Right lung (tissue), 10 donors: ENCODE measurements around the gene IFT52. TPM values are rescaled to one million over a fixed set of nuclear protein-coding genes. Genes with fewer than 3 reads are reported as not detected.

Experiments used
- DNase-seq, 2 donors: peaks; one replicate each; pipeline ENCODE4 v3.0.0-alpha.2; 2013
- long read RNA-seq, 8 donors: transcript quantifications; one replicate each; lab custom pipeline, GENCODE V29; 2026
- polyA plus RNA-seq, 5 donors: library from polyadenylated mRNA; unstranded; fragments of 120-200 nt; gene quantifications; one replicate each; pipeline versions ENCODE4 v1.2.1 to v1.2.3, GENCODE V29; 2013; ENCODE audit warnings: inconsistent platforms in 1 of 5, low replicate concordance in 1 of 5; ENCODE audit not compliant: insufficient read length in 5 of 5, insufficient read depth in 1 of 5

Gene IFT52
- 10 to 100 TPM; 71.3 to 86.1 (median 73.7) TPM for polyA plus RNA-seq
- long read RNA-seq, donor 1, transcript IFT52-207 (2 exons, 749 nt) = minor isoform, 8 of 42 reads
- long read RNA-seq, donor 1, transcript IFT52-201 (14 exons, 1,757 nt) = major isoform, 22 of 42 reads
- long read RNA-seq, donor 1, transcript IFT52-202 (14 exons, 1,599 nt) = minor isoform, 12 of 42 reads
- long read RNA-seq, donor 1, partial matches to known transcripts = 0 of 42 reads
- long read RNA-seq, donor 1, other reads (novel, unspliced or antisense) = 0 of 42 reads
- long read RNA-seq, donor 2, transcript IFT52-201 (14 exons, 1,757 nt) = major isoform, 9 of 16 reads
- long read RNA-seq, donor 2, transcript IFT52-202 (14 exons, 1,599 nt) = minor isoform, 5 of 16 reads
- long read RNA-seq, donor 2, partial matches to known transcripts = 0 of 16 reads
- long read RNA-seq, donor 2, other reads (novel, unspliced or antisense) = 0 of 16 reads
- long read RNA-seq, donor 3, transcript IFT52-201 (14 exons, 1,757 nt) = major isoform, 14 of 25 reads
- long read RNA-seq, donor 3, transcript IFT52-202 (14 exons, 1,599 nt) = minor isoform, 9 of 25 reads
- long read RNA-seq, donor 3, partial matches to known transcripts = 0 of 25 reads
- long read RNA-seq, donor 3, other reads (novel, unspliced or antisense) = 0 of 25 reads
- long read RNA-seq, donor 4, transcript IFT52-207 (2 exons, 749 nt) = major isoform, 7 of 12 reads
- long read RNA-seq, donor 4, partial matches to known transcripts = 0 of 12 reads
- long read RNA-seq, donor 4, other reads (novel, unspliced or antisense) = 0 of 12 reads
- long read RNA-seq, donor 5, transcript IFT52-202 (14 exons, 1,599 nt) = minor isoform, 13 of 41 reads
- long read RNA-seq, donor 5, transcript IFT52-201 (14 exons, 1,757 nt) = major isoform, 14 of 41 reads
- long read RNA-seq, donor 5, partial matches to known transcripts = 11 of 41 reads
- long read RNA-seq, donor 5, other reads (novel, unspliced or antisense) = 0 of 41 reads
- long read RNA-seq, donor 6, transcript IFT52-201 (14 exons, 1,757 nt) = major isoform, 18 of 30 reads
- long read RNA-seq, donor 6, transcript IFT52-202 (14 exons, 1,599 nt) = minor isoform, 5 of 30 reads
- long read RNA-seq, donor 6, partial matches to known transcripts = 5 of 30 reads
- long read RNA-seq, donor 6, other reads (novel, unspliced or antisense) = 0 of 30 reads
- long read RNA-seq, donor 7, transcript IFT52-202 (14 exons, 1,599 nt) = minor isoform, 6 of 22 reads
- long read RNA-seq, donor 7, transcript IFT52-201 (14 exons, 1,757 nt) = major isoform, 15 of 22 reads
- long read RNA-seq, donor 7, partial matches to known transcripts = 0 of 22 reads
- long read RNA-seq, donor 7, other reads (novel, unspliced or antisense) = 0 of 22 reads
- long read RNA-seq, donor 8, transcript IFT52-201 (14 exons, 1,757 nt) = major isoform, 8 of 16 reads
- long read RNA-seq, donor 8, transcript IFT52-202 (14 exons, 1,599 nt) = minor isoform, 6 of 16 reads
- long read RNA-seq, donor 8, partial matches to known transcripts = 0 of 16 reads
- long read RNA-seq, donor 8, other reads (novel, unspliced or antisense) = 0 of 16 reads

GRCh38 chr20:43590392-43591303, at the start of gene IFT52:
Gene IFT52 (plus strand): TSS chr20:43590937. CDS start chr20:43594699, 3,762 bp downstream.
- peak; percentile 94 to 95 for DNase-seq

- DNase-seq = no peak
These were observed 49.5 kb upstream of the IFT52 start for GRCh38 chr20:43541214-43541613.

GRCh38 chr20:43542161-43542560, 48.6 kb upstream of the IFT52 start:
- no peak for DNase-seq

- no peak for DNase-seq
These were observed 48.1 kb upstream of the IFT52 start for GRCh38 chr20:43542674-43543073.

- DNase-seq = no peak
These were observed 47.6 kb upstream of the IFT52 start for GRCh38 chr20:43543138-43543537.

GRCh38 chr20:43544501-43544900, 46.2 kb upstream of the IFT52 start:
- no peak for DNase-seq

- no peak for DNase-seq
These were observed 44.7 kb upstream of the IFT52 start for GRCh38 chr20:43545837-43546578.

- DNase-seq = no peak
These were observed 42.4 kb upstream of the IFT52 start for GRCh38 chr20:43548273-43548880.

- peak in 1 of 2 donors; percentile 35 for DNase-seq
These were observed 41.2 kb upstream of the IFT52 start for GRCh38 chr20:43549416-43550065.

GRCh38 chr20:43550456-43550855, 40.3 kb upstream of the IFT52 start:
- DNase-seq = no peak

GRCh38 chr20:43554369-43554768, 36.4 kb upstream of the IFT52 start:
- no peak for DNase-seq

GRCh38 chr20:43558412-43559146, 32.2 kb upstream of the IFT52 start, which contains the start of gene SGK2:
Gene SGK2 (plus strand): TSS chr20:43559027. CDS start chr20:43566496, 7,469 bp downstream.
- peak; percentile 46 to 48 for DNase-seq

GRCh38 chr20:43559147-43559987, 31.4 kb upstream of the IFT52 start:
- no peak for DNase-seq

GRCh38 chr20:43560974-43561373, 29.8 kb upstream of the IFT52 start:
- DNase-seq = no peak

- no peak for DNase-seq
These were observed 27.3 kb upstream of the IFT52 start for GRCh38 chr20:43563429-43563828.

GRCh38 chr20:43563991-43564390, 26.7 kb upstream of the IFT52 start:
- no peak for DNase-seq
